NCI-H1930 (cell line): ENCODE measurements around the gene OCEL1.
A peak's percentile ranks its signal among the peaks of the same experiment; 100 is the strongest.
"Not testable (repeated sequence)": the region's sequence is repeated elsewhere in the genome, so short reads cannot be mapped to it uniquely, and the experiment has no call there.

Experiments used
- DNase-seq, 2 experiments: peaks; one replicate each; lab custom pipeline; 2025; lab: John Stamatoyannopoulos, UW

The OCEL1 gene, protein sequence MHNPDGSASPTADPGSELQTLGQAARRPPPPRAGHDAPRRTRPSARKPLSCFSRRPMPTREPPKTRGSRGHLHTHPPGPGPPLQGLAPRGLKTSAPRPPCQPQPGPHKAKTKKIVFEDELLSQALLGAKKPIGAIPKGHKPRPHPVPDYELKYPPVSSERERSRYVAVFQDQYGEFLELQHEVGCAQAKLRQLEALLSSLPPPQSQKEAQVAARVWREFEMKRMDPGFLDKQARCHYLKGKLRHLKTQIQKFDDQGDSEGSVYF

DNA sequence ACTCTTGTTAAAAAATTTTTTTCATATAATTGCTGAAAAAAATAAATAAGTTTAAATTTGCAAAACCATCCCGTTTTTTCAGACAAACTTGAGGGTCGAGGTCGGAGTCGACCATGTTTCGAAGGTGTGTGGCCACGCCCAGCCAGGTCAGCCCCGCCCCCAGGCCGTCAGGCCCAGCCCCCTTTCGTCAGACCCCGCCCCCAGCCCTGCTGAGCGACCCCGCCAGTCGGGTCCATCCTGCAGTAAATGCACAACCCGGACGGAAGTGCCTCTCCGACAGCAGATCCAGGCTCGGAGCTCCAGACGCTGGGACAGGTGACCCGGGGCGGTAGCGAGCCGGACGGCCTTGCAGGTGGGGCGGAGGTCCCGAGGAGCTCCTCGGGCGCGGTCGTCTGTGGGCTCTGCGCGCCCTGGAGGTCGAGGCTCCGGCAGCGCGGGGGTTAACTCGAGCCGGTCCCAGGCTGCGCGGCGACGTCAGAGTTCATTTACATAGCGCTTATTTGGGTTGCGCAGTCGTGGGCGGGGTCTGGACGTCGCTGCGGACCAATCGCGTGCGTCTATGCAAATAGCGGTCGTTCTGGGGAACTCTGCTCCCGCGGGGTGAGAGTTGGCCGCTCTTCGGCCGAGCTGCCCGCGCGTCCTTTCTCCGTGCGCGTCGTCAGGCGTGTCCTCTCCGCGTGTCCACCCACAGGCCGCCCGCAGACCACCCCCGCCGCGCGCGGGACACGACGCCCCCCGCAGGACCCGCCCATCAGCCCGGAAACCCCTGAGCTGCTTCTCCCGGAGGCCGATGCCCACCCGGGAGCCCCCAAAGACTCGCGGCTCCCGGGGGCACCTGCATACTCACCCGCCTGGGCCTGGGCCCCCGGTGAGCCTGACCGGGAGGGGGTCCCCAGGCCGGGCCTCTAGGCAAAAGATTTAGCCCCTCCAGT, at the start of gene OCEL1:
Gene OCEL1, plus strand, starts transcription at position 225 of the 932 bp plus-strand sequence. Its CDS starts 22 bp downstream, at position 247.
- DNase-seq, result peak; percentile 89 to 92

DNA sequence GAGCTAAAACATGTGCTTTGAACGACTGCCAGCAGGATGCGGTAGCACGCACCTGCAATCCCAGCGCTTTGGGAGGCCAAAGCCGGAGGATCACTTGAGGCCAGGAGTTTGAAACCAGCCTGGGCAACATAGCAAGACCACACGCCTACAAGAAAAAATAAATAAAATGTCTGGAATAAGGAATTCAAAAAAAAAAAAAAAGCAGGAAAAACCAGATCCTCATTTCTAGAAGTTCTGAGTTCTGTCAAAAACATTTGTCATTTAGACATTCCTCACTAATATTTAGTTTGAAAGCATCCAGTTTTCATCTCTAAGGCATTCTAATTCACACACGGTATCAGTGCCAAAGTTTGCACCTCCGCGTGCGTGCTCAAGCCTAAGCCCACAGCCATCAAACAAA, 47.7 kb upstream of the OCEL1 start:
- no peak for DNase-seq

DNA sequence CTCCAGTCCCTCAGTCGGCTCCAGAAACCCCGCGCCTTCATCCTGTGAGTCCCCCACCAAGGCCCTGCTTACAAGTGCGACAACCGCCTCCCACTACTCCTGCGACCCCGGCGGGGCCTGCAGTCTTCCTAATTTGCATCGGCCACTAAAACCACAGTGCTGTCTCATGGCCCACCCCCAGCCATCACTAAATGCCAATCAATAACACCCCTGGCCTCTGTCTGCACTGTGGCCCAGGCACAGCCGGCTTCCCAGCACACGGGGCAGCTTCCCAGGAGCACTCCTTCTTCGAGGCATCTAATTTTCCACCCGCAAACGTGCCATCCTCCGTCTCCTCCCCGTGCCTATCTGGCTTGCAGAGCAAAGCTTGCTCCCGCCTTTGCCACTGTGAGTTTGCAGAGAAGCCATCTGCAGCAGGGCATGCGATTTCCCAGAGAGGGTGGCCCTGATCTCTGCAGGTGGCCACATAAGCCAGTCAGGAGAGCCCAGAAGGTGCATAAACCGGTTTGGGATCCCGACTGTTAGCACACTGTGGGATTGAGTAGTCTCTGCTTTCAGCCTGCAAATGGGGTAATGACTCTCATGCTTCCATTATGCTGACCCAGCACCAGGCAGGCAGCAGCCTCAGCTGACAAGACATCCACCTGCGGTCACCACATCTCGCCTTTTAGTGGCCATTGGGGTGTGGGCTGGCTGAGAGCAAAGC, 44.9 kb upstream of the OCEL1 start:
- DNase-seq, result no peak

DNA sequence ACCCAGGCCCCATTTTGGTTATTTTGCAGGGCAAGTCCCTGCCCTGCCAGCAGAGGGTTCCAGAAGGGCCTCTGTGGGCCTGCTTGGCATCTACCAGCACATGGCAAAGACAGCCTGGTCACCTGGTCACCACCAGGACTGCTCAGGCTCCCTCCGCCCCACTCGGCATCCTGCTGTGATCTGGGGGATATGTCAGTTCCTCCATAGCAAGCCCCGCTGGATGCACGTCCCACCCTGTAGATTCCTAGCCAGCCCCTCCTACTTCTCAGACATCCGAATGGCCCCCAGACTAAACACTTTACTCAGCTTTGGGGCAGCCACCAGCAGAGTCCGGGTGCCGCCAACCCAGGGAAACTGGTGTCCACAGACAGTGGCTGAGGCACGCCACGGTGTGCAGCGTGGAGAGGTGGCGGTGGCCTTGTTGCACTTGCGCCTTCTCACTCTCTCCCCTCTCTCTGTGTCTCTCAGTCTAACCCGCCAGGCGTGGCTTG, 42.7 kb upstream of the OCEL1 start:
- DNase-seq, result no peak

DNA sequence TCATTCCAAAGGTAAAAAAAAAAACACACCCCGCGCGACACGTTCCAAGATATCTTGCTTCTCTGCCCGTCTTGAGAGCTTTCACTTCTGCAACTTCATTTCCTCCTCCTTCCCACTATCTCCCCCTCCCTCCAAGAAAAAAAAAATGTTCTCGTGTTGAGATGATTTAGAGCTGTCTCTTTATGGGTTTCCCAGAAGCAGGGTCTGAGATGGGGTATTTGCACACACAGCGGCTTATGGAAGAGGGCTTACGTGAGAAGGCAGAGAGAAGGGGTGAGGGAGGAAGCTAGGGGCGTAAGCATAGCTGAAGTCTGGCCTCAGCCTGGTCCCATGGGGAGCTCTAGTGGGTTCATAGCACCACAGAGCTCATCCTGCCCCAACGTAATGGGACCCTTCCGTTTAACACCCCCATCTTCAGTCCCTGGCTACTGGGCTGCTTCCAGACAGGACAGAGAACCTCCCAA, 42.1 kb upstream of the OCEL1 start:
- no peak for DNase-seq

DNA sequence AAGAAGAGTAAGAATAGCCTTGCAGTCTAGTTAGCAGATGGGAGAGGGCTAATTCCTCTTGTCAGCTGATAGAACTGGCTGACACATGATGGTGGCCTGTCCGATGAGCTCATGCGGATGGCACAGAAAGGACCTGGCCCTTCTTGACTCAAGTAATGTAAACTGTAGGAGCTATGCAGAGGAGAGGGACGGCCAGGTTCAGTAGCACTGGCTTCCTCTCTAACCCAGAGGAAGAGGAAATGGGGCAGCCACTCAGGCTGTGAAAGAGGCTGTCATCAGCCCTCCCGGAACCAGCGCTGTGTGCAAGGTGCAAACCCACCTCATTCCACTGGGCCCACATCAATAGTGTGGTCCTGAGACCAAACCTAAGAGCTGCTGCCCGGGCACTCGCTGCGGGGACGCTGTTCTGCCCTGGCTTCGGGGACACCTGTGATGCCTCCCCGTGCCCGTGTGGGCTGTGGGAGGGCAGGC, 41.6 kb upstream of the OCEL1 start:
- no peak for DNase-seq

DNA sequence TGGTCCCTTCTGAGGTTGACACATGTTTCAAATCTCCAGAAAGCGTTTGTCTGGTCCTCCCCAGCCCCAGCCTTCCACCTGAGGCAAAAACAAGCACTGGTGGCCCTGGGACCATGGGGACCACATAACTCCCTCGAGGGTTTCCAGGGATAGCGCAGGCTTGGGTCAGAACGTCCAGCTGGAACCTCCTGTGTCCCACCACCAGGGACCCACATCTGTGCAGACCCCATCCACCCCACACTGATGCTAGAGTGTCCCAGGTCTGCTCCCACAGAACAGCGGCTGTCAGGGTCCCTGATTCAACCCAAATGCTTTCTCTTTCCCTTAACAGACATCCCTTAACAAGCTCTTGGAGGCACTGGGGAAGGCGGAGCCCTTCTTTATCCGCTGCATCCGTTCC, 40.4 kb upstream of the OCEL1 start:
- no peak for DNase-seq

DNA sequence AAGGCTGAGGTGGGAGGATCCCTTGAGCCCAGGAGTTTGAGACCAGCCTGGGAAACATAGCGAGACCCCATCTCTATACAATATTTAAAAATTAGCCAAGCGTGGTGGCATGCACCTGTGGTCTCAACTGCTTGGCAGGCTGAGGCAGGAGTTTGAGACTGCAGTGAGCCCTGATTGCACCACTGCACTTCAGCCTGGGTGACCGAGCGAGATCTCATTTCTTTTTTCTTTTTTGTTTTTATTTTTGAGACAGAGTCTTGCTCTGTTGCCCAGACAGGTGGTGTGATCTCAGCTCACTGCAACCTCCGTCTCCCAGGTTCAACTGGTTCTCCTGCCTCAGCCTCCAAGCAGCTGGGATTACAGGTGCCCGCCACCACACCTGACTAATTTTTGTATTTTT, 34.3 kb upstream of the OCEL1 start:
- not testable (repeated sequence) for DNase-seq

DNA sequence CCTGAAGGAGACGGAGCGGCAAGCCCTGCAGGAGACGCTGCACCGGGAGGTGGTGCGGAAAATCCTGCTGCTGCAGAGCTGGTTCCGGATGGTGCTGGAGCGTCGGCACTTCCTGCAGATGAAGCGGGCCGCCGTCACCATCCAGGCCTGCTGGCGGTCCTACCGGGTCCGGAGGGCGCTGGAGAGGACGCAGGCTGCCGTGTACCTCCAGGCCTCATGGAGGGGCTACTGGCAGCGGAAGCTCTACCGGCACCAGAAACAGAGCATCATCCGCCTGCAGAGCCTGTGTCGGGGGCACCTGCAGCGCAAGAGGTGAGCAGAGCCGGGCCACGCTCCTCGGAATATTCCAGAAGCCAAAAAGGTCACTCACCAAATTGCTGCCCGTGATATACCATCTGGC, 33.3 kb upstream of the OCEL1 start:
- DNase-seq, result no peak

DNA sequence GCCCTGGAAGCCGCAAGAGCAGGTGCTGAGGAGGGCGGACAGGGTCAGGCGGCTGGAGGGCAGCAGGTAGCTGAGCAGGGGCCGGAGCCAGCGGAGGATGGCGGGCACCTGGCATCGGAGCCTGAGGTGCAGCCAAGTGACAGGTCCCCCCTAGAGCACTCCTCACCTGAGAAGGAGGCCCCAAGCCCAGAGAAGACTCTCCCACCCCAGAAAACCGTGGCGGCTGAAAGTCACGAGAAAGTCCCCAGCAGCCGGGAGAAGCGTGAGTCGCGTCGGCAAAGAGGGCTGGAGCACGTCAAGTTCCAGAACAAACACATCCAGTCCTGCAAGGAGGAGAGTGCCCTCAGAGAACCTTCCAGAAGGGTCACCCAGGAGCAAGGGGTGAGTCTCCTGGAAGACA, 31.4 kb upstream of the OCEL1 start:
- DNase-seq, result no peak

DNA sequence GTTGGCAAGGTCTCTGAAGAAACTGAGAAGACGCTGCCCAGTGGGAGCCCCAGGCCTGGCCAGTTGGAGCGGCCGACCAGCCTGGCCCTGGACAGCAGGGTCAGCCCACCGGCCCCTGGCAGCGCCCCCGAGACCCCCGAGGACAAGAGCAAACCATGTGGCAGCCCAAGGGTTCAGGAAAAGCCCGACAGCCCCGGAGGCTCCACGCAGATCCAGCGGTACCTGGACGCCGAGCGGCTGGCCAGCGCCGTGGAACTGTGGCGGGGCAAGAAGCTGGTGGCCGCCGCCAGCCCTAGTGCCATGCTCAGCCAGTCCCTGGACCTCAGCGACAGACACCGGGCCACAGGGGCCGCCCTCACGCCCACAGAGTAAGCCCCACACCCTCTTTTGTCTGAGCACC, 30.9 kb upstream of the OCEL1 start:
- DNase-seq, result no peak

DNA sequence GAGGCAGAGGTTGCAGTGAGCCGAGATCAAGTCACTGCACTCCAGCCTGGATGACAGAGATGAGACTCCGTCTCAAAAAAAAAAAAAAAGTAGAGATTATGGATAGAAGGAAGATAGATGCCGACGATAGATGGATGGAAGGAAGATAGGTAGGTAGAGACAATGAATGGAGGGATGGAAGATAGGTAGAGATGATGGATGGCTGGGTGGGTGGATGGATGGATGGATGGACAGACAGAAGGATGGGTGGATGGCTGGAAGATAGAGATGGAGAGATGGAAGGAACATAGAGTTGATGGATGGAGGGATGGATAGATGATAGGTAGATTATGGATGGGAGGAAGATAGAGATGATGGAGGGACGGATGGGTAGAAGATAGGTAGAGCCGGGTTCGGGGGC, 29.4 kb upstream of the OCEL1 start:
- no peak for DNase-seq

DNA sequence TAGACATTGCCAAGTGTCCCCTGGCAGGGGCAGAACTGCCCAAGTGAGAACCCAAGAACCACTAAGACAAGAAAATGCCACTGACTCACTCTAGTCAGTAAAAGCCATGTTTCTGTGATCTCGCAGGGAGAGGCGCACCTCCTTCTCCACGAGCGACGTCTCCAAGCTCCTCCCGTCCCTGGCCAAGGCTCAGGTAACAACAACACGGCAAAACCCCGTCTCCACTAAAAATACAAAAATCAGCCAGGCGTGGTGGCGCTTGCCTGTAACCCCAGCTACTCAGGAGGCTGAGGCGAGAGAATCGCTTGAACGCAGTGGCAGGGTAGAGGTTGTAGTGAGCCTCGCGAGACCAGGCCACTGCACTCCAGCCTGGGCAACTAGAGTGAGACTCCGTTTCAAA, 28.4 kb upstream of the OCEL1 start:
- no peak for DNase-seq

DNA sequence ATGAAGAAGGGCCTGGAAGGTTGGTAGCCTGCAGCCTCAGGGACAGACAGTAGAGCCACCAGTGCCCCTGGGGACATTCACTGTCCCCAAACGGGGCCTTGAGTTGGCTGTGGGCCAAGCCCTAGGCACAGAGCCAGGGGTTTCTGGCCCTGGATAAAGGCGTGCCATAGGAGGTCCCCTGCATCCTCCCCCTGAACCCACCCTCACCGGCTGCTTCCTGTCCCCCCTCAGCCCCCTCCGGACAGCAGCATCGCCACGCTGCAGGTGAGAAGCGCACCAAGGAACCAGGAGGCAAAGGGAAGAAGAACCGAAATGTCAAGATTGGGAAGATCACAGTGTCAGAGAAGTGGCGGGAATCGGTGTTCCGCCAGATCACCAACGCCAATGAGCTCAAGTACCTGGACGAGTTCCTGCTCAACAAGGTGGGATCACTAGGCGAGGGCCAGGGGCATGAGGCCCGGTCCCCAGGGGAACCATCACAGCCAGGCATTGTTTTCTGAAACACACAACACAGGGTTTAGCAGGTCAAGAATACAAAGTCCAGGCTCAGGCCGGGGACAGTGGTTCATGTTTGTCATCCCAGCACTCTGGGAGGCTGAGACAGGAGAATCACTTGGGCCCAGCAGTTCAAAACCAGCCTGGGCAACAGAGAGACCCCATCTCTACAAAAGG, 25.5 kb upstream of the OCEL1 start:
- no peak for DNase-seq

DNA sequence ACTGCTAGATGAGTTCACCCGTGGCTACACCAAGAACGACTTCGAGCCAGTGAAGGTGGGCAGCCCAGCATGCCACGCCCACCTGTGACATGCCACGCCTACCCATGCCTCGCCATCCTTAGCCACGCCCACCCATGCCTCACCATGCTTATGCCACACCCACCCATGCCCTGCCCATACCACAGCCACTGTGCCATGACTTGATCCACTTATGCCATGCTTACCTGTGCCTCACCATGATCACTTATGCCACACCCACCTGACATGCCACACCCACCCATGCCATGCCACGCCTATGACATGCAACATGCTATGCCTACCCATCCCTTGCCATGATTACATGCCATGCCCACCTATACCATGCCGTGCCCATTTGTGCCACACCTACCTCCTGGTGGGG, 23.8 kb upstream of the OCEL1 start:
- no peak for DNase-seq

DNA sequence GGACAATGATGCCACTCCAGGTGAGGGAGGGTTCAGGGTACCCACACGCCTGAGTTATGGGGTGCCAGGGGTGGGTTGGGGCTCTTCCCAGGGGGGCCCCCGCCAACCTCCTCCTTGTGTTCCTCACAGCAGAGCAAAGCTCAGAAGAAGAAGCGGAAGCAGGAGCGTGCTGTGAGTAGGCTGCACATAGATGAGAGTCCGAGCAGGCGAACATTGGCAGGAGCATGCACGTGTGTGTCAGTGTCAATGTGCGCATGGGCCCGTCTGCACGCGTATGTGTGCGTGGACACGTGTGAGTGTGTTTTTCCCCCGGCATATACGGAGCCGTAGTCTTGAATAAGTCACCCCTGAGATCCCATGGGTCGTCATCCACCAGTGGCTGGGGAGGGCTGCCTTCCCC, 23.3 kb upstream of the OCEL1 start:
- no peak for DNase-seq

DNA sequence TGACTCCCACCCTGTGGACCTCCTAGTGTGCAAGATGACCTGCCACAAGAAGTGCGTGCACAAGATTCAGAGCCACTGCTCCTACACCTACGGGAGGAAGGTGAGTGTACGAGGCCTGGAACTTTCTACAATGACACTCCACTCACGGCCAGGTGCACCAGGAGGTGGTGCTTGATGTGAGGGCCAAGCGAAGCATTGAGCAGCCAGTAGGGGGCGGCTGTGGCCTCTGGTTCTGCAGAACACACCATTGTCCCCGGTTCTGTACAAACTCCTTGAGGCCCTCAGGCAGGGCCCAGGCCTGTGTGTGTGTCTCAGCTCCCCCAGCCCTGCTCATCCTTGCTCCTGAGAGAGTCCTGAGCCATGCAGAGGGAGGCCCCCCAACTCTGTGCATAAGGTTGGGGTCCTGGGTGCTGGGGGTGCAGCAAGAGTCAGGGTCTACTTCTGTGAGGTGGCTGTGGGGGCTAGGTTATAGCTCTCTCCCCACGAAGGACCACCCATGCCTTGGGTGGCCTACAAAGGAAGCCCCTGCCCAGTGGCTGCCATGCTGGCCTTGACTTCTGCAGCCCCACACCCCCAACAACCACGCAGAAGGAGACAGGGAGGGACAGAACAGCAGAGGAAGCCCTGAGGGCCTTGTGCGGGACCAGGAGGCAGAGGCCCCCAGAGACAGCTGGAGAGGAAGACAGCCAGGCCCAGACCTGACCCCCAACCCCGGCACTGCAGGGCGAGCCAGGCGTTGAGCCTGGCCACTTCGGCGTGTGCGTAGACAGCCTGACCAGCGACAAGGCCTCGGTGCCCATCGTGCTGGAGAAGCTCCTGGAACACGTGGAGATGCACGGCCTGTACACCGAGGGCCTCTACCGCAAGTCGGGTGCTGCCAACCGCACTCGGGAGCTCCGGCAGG, 20.5 kb upstream of the OCEL1 start:
- DNase-seq, result no peak

DNA sequence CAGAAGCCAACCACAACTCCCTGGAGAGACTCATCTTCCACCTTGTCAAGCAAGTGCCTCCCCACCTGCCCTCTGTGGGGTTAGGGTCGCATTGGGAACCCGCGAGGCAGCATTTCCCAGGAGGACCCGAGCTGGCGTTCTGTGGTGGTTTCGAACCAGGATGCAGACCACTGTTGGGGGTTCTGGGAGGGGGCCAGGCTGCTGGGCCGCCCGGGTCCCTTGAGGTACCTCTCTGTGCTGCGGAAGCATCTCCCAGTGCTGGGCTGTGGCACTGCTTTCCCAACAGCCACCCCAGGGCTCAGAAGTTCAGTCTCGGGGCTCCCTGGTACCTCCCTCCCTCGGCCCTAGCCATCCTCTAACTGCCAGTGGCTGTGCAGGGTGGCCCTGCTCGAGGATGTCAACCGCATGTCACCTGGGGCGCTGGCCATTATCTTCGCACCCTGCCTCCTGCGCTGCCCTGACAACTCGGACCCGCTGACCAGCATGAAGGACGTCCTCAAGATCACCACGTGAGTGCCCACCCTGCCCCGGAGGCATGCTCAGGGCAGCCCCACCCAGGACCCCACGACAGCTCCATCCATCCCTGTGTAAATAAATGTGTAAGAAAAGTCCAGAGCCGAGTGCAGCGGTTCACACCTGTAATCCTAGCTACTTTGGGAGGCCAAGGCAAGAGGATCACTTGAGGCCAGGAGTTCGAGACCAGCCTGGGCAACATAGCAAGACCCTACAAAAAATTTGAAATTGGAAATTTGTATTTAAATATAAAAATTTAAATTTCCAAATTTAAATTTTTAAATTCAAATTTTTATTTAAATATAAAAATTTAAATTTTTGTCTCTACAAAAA, 19.1 kb upstream of the OCEL1 start:
- DNase-seq, result no peak

DNA sequence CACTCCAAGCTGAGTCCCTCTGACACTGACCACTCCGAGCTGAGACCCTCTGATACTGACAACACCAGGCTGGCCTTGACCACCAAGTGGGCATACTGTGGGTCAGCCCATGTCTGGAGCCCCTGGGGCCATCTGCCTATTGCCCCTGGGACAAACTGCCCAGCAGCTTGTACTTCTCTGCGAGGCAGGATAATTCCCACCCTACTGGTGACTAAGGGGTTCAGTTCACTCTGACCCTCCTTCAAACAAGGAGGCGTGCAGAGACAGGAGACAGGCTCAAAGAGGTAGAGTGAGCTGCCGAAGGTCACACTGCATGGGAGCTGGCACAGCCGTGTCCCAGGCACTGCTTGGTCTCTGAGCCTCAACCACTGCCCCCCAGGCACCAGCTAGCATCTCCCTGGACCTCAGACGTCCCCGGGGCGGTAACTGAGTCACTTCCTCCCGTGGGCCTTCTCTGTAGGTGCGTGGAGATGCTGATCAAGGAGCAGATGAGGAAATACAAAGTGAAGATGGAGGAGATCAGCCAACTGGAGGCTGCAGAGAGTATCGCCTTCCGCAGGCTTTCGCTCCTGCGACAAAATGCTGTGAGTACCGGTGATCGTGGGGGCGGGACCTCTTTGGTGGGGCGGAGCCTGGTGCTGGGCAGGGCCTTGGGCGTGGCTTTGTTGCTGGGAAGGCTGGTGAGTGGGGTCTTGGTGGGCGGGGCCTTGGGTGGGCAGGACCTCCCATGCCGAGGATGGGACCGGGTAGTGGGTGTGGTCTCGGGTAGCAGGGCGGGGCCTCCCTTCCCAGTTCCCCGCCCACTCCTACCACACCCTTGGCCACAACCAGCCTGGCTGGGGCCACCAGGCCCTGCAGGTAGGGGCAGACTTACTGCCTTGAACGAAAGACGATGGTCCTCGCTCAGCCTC, 16.6 kb upstream of the OCEL1 start:
- DNase-seq, result no peak
